LHCN-M2 (cell line): ENCODE measurements around the gene PSMB11. TPM values are rescaled to one million over a fixed set of nuclear protein-coding genes. Genes with fewer than 3 reads are reported as not detected.

Source experiments
- DNase-seq: peaks from one replicate; pipeline ENCODE4 v3.0.0-alpha.2; 2012; ENCODE audit warnings: low read depth
- total RNA-seq: library from RNA; depleted of rRNA; stranded (reverse); fragments of >200 nt; gene quantifications from 2 replicates; pipeline ENCODE4 v1.2.3, GENCODE V29; 2014

PSMB11 gene
- total RNA-seq, 1 experiment from 2014 or later: not detected

DNA sequence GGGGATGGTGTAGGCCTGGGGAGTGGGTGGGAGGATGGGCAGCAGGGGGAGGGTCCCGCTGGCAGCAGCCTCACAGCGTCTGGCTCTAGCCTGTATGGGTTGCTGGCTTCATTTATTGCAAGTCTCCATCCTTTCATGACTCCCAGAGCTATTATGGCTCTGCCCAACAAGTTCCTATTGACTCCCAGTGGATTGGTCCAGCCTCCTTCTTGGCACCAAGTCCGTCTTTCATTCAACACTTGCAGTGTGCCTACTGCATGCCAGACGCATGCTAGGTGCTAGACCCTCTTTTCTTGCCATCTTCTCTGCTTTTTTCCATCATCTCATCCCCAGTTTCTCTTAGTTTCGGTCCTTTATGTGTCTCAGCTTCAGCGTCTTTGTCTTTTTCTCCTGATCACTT is 1.1 kb downstream of the PSMB11 start:
- no peak for DNase-seq

DNA sequence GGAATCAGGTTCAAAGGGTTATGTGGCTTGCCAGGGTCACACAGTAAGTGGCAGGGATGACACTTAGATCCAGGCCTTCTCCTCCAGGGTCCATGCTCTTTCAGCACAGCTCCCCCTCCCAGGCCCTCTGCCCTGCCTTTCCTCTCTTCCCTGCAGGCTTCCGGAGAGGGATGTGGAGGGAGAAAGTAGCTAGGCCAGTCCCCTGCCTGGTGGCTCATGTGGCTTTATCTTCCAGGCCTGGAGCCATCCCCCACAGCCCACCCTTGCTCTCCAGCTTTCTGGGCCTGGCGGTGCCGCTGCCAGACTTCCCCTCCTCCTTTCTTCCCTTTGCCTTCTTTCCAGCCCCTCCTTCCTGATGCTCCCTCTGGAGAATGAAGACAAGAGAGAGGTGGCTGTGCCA is 1.7 kb downstream of the PSMB11 start:
- no peak for DNase-seq

DNA sequence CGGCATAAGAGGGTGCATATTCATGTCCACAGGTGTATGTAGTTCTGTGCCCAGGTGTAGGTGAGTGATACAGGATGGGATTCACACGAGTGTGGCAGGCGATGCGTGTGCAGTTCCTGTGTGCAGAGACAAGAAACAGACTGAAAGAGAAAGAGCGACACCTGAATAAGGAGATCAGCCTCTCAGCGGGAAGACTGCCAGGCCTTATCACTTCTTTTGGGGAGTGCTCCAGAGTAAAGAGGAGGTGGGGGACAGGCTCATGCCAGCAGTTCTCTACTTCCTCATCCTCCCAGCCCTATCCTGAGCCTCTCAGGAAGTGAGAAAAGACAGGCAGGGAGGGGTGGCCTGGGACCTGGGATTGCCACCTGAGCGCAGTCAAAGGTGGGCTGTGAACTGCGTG is 2.8 kb downstream of the PSMB11 start:
- DNase-seq: no peak

DNA sequence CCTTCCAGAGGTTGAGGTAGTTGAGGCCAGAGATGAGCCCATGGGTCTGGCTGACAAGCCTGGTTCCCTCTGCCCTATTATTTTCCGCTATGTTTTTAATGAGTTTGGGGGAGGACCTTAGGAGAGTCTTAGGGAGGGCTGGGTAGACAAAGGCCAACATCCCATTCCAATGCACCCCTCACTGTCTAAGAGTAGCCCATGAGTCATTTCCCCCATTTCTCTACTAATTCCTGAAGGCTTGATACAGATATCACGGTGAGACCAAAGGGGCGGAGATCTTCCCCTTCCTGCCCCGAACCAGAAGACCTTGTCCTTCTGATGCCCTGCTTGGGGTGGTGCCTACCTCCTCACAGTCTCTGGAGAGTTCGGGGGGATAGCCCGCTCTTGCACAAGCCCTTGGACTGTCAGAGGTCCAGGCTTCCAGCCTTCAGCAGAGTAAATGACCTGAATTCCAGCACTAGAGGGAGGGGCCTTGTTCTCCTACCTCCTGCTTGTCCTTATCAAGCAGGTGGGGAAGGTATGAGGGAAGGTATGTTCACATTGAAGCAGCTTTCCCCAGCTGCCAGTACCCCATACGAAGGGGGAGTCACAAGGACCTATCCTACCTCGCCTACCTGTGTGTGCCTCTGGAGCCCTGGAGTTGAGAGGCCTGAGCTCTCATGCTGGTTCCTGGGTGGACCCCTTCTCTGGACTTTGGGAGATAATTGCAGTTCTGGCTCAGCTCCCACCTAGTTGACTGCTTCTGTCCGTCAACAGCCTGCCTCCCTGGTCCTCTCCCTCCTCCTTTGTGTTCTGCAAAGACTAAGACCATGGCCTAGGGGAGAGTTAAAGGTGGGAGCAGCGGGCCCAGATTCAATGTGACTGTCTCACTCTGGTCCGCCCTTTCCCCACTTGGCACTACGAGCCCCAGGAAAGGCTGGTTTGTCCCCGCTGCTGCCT is 3.7 kb downstream of the PSMB11 start:
- no peak for DNase-seq

DNA sequence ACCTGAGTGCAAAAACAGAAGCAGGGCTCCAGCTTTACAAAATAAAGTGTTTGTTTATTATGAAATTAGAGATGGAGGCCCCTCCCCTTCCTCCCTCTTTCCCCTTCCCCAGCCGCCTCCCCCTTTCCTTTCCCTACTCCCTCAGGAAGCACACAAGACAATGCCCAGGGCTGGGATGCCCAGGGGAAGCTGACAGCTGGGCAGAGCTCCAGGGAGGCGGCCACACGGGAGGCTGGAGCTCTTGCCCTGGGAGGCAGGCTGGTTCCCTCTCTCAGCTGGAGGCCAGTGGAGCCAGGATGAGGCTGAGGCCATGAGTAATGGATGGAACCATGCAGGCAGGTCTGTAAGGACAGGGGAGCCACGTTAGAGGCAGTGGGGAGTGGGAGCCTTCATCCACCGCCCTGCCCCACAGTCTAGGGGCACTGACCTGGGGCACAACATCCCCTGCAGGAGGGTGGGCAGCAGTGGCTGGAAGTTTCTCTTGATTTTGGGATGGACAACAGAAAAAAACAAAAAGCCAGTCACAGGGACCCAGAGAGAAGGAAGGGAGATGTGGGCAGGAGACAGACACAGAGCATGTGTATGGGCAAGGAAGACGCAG is 5.1 kb downstream of the PSMB11 start:
- DNase-seq: peak; percentile 44

DNA sequence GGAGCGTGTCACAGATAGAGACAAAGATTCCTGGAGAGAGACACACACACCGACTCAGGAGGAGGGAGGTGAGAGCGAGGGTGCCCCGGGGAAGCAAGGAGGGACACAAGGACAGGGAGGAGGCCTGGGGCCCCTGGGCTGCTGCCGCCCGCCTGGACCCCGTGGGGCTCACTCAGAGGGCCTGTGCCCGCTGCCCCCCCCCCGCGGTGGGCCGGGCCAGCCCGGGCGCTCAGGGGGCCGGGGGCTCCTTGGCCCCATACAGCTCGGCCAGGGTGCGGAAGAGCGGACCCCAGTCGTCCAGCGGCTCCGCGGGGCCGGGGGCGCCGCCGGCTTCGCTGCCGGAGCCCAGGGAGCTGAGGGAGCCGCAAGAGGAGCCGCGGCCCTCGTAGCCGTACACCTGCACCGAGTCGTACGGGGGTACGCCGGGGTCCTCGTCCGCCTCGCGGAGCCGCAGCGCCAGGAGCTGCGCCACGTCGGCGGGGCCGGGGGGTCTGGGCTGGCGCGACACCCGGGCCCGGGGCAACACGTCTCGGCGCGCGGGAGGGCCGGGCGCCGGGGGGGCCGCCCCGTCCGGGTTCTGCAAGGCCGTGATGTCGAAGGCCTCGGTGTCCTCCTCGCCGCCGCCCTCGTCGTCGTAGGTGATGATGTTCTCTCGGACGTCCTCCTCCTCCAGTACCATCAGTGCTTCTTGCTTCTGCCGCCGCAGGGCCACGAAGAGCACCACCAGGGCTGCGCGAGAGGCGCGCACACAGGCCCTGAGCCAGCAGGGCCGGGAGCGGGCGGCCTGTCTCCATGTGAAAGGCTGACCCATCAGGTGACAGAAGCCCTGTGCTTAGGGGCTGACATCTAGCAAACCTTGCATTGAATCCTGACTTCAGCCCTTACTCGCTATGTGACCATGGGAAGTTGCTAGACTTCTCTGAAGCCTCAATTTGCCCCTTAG is 6.0 kb downstream of the PSMB11 start:
- DNase-seq: no peak

DNA sequence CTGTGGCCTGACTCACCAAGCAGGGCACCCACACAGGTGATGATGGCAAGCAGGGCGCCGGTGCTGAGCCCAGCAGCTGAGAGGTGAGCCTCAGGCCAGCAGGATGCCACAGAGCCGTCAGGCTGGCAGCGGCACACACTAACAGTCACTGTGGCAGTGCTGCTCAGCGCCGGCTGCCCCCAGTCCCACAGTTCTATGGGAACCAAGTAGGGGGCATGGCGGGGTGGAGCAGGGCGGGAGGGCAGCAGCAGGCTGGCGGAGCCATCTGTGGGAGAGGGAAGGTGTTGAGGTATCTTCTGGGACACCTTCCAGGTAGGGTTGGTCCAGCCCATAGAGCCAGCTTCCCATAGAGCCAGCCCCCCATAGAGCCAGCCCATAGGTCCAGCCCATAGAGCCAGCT is 7.0 kb downstream of the PSMB11 start:
- no peak for DNase-seq

DNA sequence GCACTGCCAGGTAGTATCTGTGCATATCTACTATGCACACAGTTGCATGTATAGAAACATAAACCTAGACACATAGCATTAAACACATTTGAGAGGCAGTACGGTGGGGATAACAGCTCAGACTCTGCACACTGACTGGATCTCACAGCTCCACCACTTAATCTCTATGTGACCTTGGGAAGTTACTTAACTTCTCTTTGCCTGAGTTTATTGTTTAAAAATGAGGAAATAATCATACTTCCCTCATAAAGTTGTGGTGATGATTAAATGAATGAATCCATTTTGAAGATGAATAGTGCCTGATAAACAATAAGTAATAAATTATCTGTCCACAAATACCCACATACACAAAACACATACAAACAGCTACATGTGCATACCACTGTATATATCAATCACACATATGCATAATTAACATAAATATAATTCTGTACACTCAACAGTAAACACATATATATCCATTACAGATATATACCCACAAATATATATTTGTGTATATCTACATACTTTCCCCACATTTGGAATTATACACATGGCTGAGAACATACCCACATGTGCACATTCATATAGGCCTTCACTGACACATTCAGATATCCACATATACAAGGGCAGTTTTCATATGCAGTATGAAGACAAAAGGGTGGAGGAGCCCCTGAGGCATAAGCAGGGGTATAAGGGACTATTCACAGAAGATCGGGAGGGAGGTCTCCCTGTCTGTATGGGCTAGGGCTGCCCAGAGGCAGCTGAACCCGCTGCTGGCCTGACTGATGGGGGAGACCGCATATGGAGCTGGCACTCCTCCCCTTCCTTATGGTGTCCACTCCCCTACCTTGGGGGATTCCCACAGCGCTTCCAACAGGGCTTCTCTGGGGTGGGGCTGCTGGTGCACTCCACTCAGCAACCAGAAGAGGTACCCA is 9.4 kb downstream of the PSMB11 start:
- no peak for DNase-seq

DNA sequence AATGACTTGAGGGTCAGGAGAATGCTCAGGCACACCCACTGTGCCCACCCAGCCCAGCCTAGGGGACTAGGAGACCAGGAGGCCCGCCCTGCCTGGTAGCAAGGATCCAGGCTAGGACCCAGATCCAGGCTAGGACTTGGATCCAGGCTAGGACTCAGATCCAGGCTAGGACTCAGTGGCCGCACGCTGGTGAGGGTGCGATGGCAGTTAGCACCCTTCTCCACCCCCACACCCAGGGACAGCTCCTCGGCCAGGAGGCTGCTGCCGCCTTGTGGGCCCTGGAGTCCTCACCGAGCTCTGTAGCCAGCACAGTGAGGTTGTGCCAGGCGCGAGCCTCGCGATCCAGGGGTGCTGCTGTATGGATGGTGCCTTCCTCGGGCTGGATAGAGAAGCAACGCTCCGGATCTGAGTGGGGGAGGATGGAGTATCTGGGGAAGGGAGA is 10.2 kb downstream of the PSMB11 start:
- no peak for DNase-seq

DNA sequence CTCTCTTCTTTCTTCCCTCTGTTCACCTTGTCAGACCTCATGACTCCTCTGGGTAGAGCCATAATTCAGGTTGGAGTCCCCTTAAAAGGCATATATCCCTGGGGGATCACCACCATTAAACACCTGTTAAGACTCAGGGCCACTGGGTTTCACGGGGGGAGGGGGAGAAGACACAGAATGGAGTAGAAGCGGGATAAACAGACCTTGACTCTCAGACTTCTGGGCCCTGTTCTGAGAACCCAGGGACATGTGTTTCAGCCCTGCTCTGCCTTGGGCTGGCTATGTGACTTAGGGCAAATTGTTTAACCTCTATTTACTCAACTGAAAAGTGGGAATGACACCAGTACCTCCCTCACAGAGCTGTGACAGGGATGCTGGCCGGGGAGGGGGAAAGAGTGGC is 10.7 kb downstream of the PSMB11 start:
- DNase-seq: no peak

DNA sequence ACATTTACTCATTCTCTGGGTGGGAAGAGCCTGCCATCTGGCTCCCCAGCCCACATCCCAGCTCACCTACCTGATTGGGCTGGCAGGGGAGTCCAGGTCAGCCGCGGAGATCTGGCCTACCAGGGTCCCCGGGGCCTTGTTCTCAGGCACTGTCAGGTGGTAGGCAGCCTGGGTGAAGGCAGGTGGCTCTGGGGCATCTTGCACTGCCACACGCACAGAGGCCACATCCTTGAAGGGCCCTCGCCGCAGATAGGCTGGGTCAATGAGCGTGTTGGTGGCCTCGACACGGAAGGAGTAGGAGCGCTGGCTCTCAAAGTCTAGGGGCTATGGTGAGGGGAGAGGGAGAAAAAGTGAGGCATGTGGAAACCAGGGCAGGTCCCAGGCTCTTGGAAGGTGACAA is 11.4 kb downstream of the PSMB11 start:
- DNase-seq: no peak

DNA sequence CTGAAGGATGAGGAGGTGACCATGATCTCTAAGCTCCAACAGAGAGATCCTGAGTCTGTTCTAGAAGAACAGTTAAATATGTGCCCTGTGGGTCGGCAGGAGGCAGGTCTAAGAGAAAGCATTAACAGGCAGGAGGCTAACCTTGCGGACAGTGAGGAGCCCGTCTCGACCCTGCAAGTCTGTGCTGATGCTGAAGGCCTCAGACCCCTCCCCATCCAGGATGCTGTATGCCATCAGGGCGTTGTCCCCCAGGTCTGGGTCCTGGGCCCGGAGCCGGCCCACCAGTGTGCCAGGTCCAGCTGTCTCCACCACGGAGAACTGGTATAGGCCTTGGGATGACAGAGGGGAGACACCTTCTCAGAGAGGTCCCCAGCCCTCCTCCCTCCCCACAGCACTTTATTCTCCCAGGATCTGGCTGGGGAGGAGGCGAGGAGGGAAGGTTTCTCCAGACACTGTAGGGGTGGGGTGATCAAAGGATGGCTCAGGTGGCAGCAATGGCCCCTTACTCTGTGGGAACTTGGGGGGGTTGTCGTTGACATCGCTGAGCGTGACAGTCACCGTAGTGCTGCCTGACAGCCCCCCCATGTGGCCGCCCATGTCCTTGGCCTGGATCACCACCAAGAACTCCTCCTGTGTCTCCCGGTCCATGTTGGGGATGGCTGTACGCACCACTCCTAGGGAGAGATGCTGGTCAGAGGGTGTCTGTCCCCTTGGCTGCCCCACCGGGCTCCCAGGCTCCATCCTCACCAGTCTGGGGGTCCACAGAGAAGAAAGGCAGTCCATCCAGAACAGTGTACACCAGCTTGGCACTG is 12.2 kb downstream of the PSMB11 start:
- DNase-seq: no peak

DNA sequence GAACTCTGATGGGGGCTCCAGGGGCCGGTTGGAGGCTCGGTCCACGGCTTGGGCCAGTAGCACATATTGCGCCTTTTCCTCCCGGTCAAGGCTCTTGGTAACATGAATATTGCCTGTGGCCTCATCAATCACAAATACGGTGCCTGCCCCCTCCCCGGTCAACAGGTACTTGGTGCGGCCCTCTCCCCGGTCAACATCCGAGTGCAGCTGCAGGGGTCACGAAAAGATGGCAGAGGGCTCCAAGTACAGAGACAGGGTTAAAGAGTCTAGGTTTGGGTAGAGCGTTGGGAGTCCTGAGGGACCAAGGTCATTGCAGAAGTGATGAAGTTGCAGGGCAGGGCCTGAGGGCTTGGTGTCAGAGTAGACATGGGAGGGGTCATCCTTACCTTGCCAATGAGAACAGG is 13.1 kb downstream of the PSMB11 start:
- no peak for DNase-seq

DNA sequence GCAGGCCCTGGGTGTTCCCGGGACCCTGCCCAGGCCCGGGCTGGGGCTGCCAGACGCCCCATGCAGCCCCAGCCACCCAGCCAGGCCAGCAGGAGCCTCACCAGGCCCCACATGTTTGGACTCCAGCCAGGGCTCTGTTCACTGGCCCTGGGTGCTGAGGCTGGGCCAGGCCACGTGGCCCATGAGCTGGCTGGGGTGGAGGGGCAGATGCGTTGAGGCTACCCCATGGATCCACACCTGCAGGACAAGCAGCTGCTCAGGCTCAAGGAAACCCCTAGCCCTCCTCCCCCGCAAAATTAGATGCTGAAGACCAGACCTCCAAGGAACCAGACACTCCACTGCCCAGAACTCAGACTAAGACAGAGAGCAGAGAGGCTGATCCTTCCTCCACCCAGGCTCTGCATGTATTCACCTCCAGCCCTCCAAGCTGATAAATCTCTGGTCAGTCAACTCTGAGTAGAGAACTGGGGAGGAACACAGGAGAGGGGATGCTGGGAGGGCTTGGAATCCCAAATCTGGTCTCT is 13.7 kb downstream of the PSMB11 start:
- no peak for DNase-seq

DNA sequence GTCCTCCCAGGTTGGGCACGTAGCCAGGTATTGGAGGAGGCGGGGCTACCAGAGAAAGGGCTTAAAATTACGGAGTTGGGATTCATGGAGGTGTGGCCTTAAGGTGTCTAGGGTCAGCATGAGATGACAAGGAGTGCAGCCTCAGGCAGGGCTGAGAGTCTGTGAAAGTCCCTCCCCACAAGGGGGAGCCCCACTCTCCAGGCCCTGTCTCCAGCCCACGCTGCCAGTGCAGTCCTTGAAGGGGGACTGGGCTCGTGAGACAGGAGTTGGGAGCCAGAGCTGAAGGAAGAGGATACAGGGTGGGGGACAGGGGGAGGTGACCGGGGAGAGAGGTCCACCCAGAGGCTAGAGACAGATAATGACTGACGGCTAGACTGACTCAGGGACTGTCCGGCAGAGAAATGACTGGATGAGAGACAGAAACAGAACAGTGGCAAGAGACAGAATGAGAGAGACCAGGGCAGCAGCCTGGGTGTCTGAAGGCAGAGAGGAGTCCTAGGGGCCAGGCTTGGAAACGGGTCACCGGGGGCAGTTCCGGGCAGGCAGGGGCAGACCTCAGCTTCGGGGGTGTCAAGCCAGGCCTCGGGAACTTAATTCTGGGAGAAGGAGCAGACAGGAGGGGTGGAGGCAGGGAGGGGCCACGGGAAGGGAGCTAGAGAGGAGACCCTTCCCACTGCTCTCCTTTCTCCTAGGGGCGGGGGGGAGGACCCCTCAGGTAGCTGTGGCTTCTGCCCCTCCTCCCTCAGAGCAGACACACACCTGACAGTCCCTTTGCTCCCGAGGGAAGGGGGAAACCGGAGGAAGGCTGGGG is 14.3 kb downstream of the PSMB11 start:
- peak; percentile 64 for DNase-seq

DNA sequence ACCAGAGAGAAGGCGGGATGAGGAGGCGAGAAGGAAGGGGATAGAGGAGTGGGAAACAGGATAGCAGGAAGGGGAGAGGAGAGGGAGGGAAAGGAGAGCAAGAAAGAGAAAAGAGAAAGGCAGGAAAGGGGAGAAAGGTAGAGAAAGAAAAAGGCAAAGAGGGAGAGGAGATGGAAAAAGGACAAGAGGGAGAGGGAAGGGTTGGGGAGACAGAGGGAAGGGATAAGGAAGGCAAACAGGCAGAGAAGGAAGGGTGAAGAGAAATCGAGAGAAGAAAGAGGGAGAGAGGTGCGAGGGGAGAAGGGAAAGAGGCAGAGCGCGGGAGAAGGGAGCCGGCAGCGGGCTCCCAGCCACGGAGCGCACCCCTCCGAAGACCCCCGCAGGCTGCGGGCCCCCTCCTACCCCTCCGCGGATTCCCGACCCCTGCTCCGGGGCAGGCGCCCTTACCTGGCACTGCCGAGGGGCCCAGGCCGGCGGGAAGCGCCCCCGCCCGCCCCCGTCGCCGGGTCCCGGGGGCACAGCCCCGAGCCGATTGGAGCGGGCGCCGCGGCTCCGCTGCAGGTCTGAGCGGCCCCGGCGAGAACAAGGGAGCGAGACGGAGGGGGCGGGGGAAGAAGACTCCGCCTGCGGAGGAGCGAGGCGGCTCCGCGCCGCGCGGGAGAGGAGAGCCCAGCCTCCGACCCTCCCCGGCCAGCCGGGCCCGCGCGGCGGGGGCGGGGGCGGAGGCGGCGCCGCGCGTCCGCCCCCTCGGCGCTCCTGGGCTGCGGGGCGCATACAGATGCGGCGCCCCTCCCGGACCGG is 15.1 kb downstream of the PSMB11 start, which contains the start of gene CDH24:
Gene CDH24 (minus strand): TSS at position 565 of the 801 bp plus-strand sequence. CDS start 1,787 bp downstream, outside the sequence.
- DNase-seq: peak; percentile 60

DNA sequence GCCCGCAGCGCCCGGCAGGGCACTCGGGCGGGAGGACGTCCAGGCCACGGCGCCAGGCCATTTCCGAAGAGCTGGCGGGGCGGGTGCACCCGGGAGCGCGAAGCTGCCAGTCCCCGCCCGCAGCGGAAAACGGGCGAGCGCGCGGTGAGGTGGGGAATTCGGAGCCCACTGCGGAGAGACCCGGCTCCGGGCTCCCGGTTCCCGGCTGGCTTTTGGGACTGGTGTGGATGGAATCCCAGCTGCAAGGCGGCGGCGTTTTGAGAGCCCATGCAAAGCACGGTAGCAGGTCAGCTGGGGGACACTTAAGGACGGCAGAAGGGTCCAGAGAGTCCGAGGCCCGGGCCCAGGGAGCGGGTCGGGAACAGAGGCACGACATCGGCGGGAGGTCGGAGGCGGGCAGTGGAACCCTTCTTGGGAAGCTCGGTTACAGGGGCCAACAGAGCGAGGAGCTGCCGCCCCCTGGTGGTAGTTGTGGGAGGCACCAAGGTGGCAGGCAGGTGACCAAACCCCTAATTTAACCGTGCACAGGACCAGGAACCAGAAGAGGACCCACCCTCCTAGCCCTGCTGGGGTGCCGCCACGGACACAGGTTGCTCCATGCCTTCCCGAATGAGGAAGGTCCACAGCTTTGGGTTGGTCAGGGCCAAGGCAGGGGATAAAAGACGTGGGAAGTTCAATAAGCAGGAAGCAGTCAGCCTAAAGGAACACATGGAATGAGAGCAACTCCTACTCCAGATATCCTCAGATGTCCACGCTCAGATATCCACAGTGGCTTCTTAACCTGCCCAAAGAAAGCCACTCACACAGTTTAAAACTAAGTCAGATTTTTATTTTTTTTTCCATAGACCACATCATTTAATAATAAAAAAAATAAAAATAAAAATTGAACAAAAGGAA is 16.0 kb downstream of the PSMB11 start:
- DNase-seq: peak; percentile 75
